ENCODE measurements around the gene EPHB2.

DNA sequence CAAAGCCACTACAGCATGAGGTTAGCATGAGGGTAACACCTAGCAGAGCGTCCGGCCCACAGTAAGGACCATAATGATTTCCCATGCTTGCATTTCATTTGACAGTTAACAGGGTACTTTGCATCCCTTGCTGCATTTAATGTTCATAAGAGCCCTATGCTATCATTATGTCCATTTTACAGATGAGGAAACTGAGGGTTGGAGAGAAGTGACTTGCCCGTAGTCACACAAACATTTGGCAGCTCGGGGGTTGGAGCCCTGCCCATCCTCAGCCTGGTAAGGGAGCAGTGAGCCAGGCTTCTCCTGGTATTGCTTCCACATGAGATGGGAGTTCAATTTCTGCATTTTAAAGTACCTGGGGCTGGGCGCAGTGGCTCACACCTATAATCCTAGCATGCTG, 16.5 kb upstream of the EPHB2 start:
- TF ChIP-seq, protein P1, sequence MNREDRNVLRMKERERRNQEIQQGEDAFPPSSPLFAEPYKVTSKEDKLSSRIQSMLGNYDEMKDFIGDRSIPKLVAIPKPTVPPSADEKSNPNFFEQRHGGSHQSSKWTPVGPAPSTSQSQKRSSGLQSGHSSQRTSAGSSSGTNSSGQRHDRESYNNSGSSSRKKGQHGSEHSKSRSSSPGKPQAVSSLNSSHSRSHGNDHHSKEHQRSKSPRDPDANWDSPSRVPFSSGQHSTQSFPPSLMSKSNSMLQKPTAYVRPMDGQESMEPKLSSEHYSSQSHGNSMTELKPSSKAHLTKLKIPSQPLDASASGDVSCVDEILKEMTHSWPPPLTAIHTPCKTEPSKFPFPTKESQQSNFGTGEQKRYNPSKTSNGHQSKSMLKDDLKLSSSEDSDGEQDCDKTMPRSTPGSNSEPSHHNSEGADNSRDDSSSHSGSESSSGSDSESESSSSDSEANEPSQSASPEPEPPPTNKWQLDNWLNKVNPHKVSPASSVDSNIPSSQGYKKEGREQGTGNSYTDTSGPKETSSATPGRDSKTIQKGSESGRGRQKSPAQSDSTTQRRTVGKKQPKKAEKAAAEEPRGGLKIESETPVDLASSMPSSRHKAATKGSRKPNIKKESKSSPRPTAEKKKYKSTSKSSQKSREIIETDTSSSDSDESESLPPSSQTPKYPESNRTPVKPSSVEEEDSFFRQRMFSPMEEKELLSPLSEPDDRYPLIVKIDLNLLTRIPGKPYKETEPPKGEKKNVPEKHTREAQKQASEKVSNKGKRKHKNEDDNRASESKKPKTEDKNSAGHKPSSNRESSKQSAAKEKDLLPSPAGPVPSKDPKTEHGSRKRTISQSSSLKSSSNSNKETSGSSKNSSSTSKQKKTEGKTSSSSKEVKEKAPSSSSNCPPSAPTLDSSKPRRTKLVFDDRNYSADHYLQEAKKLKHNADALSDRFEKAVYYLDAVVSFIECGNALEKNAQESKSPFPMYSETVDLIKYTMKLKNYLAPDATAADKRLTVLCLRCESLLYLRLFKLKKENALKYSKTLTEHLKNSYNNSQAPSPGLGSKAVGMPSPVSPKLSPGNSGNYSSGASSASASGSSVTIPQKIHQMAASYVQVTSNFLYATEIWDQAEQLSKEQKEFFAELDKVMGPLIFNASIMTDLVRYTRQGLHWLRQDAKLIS (CRISPR knock-in tag; IDR thresholded peaks at IDR 0.05; ENCODE audit: borderline replicate concordance) = no peak
- TF ChIP-seq, protein P2, sequence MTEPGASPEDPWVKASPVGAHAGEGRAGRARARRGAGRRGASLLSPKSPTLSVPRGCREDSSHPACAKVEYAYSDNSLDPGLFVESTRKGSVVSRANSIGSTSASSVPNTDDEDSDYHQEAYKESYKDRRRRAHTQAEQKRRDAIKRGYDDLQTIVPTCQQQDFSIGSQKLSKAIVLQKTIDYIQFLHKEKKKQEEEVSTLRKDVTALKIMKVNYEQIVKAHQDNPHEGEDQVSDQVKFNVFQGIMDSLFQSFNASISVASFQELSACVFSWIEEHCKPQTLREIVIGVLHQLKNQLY (CRISPR knock-in tag; IDR thresholded peaks at IDR 0.05) = no peak
